ENCODE measurements around the gene NUP98.
"Not testable (repeated sequence)": the region's sequence is repeated elsewhere in the genome, so short reads cannot be mapped to it uniquely, and the experiment has no call there.

The NUP98 gene

DNA sequence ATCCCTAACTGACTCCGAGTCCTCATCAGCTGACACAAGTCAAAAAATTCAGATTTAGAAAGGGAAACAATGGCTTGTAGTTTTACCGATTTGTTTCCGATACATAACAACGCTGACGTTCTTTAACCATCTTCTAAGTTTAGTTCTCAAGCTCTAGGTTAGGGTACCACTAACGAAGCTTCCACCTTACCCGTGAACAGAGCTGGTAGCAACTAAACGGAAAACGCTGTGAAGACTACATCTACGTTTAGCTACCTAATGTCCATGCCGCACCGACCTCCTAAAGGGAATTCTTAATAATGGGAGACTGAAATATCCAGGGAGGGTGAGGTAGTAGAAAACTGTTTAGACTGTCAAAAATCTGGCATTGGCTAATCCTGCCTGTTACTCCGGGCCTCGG is 1.0 kb downstream of the NUP98 start:
- DNase-seq, result no peak

DNA sequence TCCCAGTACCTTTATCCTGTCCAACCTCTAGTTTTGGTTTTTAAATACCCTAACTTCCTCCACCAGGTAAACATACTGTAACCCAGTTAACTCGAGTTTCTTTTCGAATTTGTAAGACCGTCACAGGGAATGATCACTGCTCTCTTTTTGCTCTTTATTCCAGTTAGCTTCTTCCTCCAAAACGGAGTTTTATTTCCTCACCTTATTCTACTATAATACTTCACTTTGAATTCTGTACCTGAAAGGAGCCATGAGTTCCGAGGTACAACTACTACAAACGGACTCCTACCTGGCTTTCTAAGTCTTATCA is 1.4 kb downstream of the NUP98 start:
- no peak for DNase-seq

DNA sequence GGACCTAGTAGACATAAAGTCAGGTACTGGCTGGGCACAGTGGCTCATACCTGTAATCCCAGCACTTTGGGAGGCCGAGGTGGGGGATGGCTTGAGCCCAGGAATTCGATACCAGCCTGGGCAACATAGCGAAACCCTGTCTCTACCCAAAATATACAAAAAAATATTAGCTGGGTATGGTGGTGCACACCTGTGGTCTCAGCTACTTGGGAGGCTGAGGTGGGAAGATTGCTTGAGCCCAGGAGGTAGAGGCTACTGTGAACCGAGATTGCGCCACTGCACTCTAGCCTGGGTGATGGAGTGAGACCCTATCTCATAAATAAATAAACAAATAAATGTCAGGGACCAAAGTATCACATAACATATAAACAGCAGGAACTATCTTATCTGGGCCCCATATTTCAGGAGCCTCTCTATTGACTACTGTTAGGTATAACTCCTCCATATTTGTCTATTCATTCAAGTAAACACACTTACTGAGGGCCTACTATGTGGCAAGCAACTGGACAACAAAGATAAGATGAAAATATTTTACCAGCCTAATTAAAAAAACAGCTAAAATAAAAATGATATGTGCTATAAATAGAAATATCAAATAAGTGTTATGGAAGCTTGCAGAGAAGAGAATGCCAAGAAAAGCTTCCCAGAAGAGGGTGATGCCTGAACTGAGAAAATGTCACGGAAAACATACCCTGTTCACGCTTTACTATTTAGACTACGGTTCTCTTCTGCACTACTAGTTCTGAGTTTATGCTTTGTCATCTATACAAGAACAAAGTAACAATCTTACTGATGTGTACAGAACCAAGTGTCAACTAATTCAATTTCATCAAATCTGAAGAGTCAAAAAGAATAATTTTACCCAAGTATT is 2.0 kb downstream of the NUP98 start:
- DNase-seq, result no peak

DNA sequence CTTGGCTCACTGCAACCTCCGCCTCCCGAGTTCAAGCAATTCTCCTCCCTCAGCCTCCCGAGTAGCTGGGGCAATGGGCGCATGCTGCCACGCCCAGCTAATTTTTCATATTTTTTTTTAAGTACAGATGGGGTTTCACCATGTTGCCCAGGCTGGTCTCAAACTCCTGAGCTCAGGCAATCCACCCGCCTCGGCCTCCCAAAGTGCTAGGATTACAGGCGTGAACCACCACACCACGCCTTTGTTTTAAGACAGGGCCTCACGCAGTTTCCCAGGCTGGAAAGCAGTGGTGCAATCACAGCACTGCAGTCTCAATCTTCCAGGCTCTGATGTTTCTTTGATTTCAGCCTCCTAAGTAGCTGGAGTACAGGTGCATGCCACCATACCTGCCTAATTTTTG is 3.0 kb downstream of the NUP98 start:
- not testable (repeated sequence) for DNase-seq

- DNase-seq, result no peak
Measured at GRCh38 chr11:3786781-3787428, 10.4 kb downstream of the NUP98 start.

- no peak for DNase-seq
Measured at GRCh38 chr11:3783611-3784010, 13.7 kb downstream of the NUP98 start.

GRCh38 chr11:3782963-3783362 is 14.4 kb downstream of the NUP98 start:
- no peak for DNase-seq

DNA sequence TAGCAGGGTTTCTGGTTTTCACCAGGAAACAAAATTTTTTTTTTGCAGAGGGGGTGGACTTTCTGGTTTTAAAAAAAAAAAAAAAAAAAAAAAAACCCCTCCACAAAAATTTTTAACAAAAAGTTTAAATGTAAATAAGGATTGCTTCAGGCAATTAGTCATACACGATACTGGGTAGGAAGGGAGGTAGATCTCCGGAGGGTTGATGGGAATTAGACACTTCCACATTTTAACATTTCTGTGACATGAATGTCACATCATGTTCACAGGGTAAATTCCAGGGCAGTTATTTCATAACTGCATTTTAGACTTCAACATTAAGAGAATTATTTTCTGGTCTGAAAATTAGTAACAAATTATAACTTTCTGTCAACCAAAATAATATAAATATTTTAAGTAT is 15.9 kb downstream of the NUP98 start:
- DNase-seq, result no peak

GRCh38 chr11:3775736-3776406 is 21.5 kb downstream of the NUP98 start:
- DNase-seq, result no peak

- no peak for DNase-seq
Measured at GRCh38 chr11:3773180-3773579, 24.2 kb downstream of the NUP98 start.

- no peak for DNase-seq
Measured at GRCh38 chr11:3767536-3767935, 29.8 kb downstream of the NUP98 start.

- DNase-seq, result not testable (repeated sequence)
Measured at GRCh38 chr11:3766836-3767235, 30.5 kb downstream of the NUP98 start.

- no peak for DNase-seq
Measured at GRCh38 chr11:3764266-3764665, 33.1 kb downstream of the NUP98 start.

GRCh38 chr11:3755151-3755550 is 42.2 kb downstream of the NUP98 start:
- DNase-seq, result no peak

GRCh38 chr11:3753110-3753509 is 44.2 kb downstream of the NUP98 start:
- DNase-seq, result no peak

GRCh38 chr11:3747704-3748103 is 49.6 kb downstream of the NUP98 start:
- DNase-seq, result no peak

DNA sequence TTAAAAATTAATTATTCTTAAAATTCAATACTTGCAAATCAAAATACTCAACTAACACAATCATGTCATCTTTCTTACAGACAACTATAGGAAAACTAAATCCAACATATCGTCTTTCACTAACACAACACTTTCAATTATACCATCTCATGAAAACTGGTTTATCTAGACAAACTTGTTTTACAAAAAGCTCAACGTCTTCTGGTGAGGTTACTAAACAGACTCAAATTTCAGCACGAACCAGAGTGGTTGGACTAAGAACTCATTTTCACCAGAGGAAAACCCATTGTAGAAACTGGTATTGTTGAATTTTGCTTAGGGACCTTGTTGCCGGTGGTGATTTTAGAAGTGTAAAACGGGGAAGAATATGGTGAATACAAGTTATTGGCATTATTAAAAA is 52.2 kb downstream of the NUP98 start:
- DNase-seq, result no peak

- no peak for DNase-seq
Measured at GRCh38 chr11:3738723-3739122, 58.6 kb downstream of the NUP98 start.

DNA sequence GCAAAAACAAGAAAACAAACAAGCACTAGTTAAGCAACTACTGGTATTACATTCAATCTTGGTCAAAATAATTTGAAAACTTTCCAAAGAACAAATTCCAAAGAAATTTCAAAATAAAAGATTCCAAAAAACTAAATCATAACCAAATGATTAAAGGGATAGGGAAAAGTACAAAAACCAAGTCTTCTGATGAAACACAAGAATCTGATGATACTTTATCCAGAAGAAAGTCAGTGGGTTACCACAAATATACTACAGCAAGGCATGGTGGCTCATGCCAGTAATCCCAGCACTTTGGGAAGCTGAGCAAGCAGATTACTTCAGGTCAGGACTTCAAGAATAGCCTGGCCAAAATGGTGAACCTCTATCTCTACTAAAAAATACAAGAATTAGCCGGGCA is 59.1 kb downstream of the NUP98 start:
- no peak for DNase-seq

GRCh38 chr11:3737386-3737933 is 59.9 kb downstream of the NUP98 start:
- DNase-seq, result no peak

DNA sequence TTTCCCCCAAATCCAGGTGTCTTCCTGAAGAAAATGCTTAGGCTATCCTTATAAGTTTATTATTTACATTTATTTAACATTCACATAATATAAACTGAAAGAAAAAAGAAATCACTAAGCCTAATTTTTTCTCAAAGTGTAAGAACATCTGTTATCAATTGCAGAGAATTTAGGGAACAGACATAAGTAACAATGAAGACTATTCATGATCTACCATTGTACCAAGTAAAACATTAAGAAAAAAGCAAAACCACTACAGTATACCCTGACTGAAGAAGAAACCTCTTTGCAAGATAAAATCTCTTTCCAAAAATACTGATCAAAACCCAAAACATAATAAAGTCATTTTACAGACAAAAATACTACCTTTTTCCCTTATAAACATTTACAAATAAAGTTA is 60.5 kb downstream of the NUP98 start:
- no peak for DNase-seq

- DNase-seq, result no peak
Measured at GRCh38 chr11:3735827-3736226, 61.5 kb downstream of the NUP98 start.

DNA sequence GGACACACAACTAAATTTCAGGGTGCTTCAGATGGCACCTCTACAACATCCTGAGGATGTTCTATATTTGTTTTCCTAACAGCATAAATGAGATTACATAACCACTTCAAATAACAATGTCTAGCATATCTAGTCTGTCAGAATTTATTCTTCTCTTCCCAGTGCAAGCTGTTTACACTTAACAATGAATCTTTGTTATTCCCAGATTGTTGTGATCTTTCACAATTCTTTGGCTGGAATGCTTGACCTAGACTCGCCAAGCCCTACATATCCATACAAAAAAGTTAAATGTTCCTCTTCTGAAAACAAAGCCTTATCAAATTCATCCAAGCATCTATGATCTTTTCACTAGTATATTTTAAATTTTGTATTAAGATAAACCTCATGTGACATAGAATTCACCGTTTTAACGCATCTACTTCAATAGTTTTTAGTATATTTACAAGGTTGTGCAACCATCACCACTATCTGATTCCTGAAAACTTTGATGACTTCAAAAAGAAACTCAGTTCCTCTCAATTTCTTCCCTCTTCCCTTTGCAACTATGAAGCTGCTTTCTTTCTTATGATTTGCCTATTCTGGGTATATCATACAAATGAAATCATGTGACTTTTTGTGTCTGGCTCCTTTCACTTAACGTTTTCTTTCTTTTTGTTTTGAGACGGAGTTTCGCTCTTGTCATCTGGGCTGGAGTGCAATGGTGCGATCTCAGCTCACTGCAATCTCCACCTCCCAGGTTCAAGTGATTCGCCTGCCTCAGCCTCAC is 64.5 kb downstream of the NUP98 start:
- DNase-seq, result no peak
